ENCODE results near the gene RHOB.
"Not testable (repeated sequence)": the region's sequence is repeated elsewhere in the genome, so short reads cannot be mapped to it uniquely, and the experiment has no call there.

The RHOB gene

DNA sequence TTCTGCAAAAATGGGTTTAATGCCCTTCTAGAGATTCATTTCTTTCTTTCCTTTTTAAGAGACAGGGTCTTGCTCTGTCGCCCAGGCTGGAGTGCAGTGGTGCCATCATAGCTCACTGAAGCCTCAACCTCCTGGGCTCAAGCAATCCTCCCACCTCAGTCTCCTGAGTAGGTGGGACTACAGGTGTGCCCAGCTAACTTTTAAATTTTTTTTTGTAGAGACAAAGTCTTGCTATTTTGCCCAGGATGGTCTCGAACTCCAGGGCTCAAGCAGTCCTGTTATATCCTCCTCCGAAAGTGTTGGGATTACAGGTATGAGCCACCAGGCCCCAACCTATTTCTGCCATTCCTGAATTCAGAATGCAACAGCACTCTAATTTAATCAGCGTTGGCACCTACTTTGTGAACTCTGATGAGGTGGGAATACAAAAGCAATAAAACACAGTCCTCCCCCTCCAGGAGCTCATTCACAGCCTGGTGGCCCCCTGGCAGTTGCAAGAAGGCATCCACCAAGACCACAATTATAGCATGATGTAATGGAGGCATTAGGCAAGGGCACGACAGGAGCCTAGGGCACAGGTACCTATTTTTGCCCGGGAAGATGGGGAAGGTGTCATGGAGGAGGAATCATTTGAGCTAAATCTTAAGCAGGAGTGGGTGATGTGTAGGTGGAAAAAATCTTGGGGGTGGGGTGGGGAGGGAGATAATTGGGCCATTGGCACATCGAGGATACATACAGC, 5.1 kb downstream of the RHOB start:
- DNase-seq (ENCODE audit: low read depth in 2 of 2): no peak

DNA sequence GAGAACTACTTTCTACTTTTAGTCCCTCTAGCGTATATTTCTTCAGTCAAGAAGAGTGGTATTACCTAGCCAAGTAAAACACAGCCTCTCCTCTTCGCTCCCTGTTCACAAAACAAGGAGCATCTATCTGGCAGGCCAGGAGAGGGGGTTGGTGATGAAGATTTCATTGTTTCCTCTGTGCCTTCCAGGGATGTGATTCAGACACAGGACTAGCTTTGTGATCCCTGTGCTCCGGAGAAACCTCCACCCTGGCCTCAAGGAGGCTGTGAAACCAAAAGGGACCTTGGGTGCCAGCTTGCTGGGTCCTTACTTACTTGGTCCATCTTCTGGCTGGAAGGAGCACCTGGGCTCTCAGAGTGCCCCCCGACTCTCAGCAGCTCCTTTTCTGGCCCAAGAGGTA, 5.7 kb downstream of the RHOB start:
- no peak for DNase-seq (ENCODE audit: low read depth in 2 of 2)

GRCh38 chr2:20453087-20453486, 6.2 kb downstream of the RHOB start:
- DNase-seq (ENCODE audit: low read depth in 2 of 2): no peak

- DNase-seq (ENCODE audit: low read depth in 2 of 2): no peak
These were observed 7.4 kb downstream of the RHOB start for GRCh38 chr2:20454036-20454981.

DNA sequence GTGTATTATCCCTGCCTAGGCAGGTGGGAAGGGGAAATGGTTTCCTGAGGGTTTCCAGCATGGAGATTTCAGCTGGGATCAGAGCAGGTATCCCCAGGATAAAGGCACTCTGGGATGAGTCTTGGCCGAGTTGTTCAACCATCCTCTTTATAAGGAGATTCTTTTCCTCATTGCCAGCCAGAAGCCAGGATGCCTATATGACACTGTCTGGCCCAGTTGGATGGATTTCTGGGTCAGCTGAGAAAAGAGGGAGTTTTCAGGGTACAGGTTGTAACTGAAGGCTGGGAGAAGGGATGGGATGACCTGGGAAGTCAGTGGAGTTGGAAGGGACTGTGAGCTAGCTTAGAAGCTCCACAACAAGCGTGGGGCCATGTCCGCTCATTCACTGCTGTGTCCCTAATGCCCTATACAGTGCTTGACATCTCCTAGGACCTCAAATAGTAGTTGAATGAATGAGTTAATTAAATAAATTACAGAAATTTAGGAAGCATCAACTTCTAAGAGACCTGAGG, 8.3 kb downstream of the RHOB start:
- no peak for DNase-seq (ENCODE audit: low read depth in 2 of 2)

DNA sequence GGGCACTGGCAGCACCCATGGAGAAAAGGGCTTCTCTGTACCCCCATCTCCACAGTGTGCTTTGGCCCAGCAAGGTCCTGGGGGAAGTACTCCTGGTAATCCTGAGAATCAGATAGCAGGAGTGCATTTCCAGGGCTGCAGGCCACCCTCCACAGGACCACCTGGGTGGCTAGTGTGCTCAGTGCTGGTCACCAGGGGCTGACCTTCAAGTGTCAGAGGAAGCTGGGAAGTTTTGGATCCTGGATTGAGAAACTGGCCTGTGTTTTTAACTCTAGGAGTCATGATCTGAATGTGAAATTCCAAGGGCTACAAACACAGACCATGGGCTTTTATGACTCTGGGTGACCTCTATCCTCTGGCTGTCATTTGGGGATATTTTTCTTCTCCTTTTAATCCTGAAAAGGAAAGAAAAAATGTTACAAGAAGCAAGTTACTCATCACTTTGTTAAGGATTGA, 9.3 kb downstream of the RHOB start:
- no peak for DNase-seq (ENCODE audit: low read depth in 2 of 2)

- DNase-seq (ENCODE audit: low read depth in 2 of 2): no peak
These were observed 10.0 kb downstream of the RHOB start for GRCh38 chr2:20456636-20457426.

DNA sequence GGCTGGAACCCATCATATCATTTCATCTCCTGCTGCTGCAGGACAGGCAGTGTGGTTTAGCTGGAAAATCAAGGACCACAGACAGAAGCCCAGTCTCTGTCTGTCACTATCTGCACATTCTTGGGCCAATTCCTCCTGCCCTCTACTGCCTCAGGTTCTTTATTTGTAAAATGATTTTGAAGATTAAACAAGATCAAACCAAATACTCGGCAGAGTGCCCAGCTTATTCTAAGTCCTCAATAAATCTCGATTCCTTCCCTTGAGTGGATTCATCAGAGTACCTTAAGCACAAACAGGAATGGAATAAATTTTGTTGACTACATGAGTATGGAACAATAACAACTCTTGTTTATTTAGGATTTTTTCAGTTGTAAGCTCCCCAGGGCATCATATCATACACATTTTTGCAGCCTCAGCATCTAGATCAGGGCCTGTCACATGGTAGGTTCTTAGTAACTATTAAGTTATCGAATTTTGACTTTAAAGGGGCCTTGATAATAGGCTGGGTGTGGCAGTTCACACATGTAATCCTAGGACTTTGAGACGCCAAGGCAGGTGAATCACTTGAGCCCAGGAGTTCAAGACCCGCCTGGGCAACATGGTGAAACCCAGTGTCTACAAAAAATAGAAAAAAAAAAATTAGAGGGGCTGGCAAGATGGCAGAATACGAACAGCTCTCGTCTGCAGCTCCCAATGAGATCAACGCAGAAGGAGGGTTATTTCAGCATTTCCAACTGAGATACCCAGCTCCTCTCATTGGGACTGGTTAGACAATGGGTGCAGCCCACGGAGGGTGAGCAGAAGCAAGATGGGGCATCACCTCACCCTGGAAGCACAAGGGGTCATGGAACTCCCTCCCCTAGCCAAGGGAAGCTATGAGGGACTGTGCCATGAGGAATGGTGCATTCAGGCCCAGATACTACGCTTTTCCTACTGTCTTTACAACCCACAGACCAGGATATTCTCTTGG, 11.1 kb downstream of the RHOB start:
- no peak for DNase-seq (ENCODE audit: low read depth in 2 of 2)

DNA sequence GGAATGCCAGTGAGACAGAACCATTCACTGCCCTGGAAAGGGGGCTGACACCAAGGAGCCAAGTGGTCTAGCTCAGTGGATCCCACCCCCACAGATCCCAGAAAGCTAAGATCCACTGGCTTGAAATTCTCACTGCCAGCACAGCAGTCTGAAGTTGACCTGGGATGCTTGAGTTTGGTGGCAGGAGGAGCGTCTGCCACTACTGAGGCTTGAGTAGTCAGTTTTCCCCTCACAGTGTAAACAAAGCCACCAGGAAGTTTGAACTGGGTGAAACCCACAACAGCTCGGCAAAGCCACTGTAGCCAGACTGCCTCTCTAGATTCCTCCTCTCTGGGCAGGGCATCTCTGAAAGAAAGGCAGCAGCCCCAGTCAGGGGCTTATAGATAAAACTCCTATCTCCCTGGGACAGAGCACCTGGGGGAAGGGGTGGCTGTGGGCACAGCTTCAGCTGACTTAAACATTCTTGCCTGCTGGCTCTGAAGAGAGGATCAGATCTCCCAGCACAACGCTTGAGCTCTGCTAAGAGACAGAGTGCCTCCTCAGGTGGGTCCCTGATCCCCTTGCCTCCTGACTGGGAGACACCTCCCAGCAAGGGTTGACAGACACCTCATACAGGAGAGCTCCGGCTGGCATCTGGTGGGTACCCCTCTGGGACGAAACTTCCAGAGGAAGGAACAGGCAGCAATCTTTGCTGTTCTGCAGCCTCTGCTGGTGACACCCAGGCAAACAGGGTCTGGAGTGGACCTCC, 12.0 kb downstream of the RHOB start:
- not testable (repeated sequence) for DNase-seq (ENCODE audit: low read depth in 2 of 2)

GRCh38 chr2:20465716-20466394, 19.0 kb downstream of the RHOB start:
- DNase-seq (ENCODE audit: low read depth in 2 of 2): no peak

DNA sequence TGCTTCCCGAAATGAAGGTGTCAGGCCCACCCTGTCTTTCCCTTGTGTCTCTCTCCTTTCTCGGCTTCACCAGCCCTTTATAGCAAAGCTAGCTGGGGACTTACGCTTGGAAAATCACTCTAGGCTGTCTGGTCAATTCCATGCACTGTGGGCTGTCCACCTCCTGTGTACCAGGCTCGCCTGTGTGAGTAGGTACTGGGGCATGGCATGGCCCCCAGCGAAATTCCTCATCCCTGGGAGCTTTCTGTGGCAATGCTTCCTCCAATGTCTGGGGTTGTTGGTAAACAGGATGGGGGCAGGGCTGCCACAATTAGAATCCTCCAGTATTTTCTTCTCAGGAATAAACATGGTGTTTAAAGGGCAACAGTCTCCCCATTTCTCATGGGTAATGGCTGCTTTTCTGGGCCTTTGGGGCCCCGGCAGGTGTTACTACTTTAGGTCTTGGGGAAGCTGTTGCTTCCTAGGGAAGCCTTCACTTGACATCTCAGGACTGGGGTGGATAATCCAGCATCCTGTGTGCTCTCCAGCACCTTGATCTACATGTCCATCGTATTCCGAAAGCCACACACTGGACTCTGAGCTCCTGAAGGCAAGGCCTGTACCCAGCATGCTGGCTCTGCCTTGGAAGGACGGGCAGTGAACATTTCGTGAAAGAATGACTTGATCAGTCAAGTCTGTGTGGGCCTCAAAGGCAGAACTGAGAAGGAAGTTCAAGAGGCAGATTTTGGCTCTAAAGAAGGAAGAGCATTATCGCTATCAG, 21.1 kb downstream of the RHOB start:
- DNase-seq (ENCODE audit: low read depth in 2 of 2): no peak

DNA sequence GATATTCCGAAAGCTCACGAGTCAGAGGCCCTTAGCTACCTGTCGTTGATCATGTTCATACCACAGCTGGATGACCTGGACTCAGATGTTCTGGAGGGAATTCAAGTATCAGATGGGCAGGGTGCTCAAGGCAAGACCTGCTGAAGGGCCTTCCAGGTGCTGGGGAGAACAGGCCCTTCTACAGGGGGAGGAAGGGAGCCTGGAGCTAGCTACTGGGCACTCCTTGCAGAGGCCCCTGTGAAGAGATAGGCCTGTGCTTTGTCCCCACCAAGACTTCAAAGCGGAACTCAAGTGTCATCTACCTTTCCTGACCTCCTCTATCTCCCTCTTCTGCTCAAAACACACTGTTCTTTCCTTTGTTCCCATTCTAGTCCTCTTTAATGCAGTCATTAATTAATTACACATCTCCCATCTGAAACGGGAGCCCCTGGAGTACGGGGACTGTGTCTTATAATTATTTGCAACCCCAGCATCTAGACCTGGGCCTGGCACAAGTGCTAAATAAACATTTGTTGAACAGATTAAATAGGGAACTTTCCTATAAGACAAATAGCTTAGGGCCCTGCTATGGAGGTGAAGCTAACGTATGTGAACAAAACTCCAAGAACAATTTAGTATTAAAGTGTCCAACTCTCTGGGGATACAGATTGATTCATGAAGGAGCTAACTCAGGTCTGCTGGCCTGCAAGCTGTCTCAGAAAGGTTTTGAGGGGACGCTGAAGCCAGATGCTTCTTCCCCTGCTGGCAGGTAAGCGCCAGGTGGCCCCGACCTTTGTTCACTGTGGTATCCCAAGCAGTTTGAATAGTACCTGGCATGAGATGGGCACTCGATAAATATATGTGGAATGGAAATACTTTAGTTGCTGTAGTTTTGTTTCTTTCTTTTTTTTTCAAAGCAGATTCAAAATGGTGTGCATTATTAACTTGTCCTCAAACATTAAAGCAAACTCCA, 22.0 kb downstream of the RHOB start:
- DNase-seq (ENCODE audit: low read depth in 2 of 2): no peak

GRCh38 chr2:20469595-20469994, 22.7 kb downstream of the RHOB start:
- no peak for DNase-seq (ENCODE audit: low read depth in 2 of 2)

DNA sequence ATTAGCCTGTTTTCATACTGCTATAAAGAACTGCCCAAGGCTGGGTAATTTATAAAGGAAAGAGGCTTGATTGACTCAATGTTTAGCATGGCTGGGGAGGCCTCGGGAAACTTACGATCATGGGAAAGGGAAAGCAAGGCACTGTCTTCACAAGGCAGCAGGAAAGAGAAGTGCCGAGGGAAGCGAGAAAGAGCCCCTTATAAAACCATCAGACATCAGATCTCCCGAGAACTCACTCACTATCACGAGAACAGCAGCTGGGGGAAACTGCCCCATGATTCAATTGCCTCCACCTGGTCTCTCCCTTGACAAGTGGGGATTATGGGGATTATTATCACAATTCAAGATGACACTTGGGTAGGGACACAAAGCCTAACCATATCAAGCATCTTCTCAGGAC, 23.3 kb downstream of the RHOB start:
- no peak for DNase-seq (ENCODE audit: low read depth in 2 of 2)

- DNase-seq (ENCODE audit: low read depth in 2 of 2): no peak
These were observed 24.3 kb downstream of the RHOB start for GRCh38 chr2:20471148-20471547.

GRCh38 chr2:20471902-20472559, 25.2 kb downstream of the RHOB start:
- DNase-seq (ENCODE audit: low read depth in 2 of 2): no peak

DNA sequence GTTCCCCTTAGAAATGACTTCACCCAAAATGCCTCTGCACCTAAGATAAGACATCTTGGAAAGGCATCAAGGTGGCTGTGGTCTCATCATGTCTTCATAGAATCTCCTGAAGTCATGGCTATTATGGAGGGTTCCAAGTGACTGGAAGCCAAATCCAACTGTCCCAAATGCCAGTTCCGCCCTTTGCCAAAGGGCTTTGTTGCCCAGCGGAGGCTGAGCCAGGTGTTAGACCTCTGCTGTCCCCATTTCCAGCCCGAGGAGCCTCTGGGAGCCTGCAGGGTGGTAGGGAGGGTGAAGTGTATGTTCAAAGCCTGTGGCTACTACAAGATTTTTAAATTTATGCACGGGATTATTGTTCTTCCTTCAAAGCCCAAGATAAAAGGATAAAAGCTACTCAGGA, 25.7 kb downstream of the RHOB start:
- no peak for DNase-seq (ENCODE audit: low read depth in 2 of 2)

Measured in activated CD8-positive, alpha-beta memory T cell treated with anti-CD3 and anti-CD28 coated beads for 4 hours (primary cell).